SK-N-MC (cell line): ENCODE data around the gene PSG1.

Experiments
- EZH2 ChIP-seq: fragments of 200-600 bp; sonication (generic); IDR thresholded peaks from one replicate; pipeline ENCODE4 v1.6.1; 2017; ENCODE audit warnings: antibody characterized with exemption
- FOXP2 ChIP-seq: optimal IDR thresholded peaks from 2 replicates; pipeline ENCODE3; 2011; ENCODE audit warnings: mild to moderate bottlenecking, moderate library complexity; ENCODE audit not compliant: insufficient read depth; ENCODE audit errors: extremely low read length, control extremely low read depth
- POLR2AphosphoS5 ChIP-seq: IDR thresholded peaks from 2 replicates; pipeline ENCODE4 v1.6.1; 2012; ENCODE audit warnings: mild to moderate bottlenecking, low read depth, low read length, borderline replicate concordance

- no peak for TF ChIP-seq POLR2AphosphoS5
- no peak for TF ChIP-seq EZH2
- no peak for TF ChIP-seq FOXP2
Measured at GRCh38 chr19:42846597-42846996, 32.9 kb downstream of the PSG1 start.
